ENCODE measurements around the gene HIF1AN. TPM values are rescaled to one million over a fixed set of nuclear protein-coding genes. Genes with fewer than 3 reads are reported as not detected.

The HIF1AN gene
- total RNA-seq, 1 donor from 2014 or later, result 49.6 TPM

DNA sequence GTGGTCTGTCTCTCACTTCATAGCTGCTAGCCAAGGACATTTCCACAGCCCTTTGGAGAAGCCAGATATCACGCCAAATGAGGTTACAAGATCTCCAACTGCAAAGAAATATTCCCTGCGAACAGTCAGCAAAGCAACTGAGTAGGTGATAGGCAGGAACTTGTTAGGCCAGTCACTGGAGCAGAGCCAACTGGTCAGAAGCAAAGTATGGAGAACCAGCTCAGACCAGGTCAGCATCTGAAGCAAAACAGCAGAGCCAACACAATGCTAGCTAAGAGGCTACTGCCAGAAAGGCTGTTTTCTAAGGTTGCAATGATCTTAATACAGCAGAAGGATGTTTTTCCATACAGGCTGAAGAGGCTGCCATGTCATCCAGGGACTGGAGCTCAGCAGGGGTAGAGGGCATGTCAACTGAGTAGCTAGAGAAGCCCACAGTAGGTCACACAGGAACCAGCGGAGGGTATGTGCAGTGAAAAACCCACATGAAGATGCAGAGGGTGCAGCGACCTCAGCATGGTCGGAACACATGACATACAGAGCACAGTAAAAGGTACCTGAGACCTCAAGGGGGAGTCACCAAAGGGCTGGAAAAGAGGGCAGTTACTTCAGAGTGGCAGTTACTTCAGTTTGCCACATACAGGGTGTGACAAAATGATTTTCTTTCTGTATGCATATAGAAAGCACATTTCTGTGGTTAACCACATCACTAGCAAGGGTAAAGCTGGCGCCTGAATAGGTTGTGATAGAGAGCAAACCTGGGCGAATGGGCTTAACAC is 25.0 kb upstream of the HIF1AN start:
- Mint-ChIP-seq H3K4me3 (ENCODE audit: unreplicated experiment) (no peak overlapping the region), H3K9me3 (ENCODE audit: unreplicated experiment) (no peaks in the 10 kb centered on the region), H3K4me1 (ENCODE audit: low read depth, unreplicated experiment) (peaks cover 5% of the 10 kb centered on the region), H3K27me3 (ENCODE audit: unreplicated experiment) (no peaks in the 10 kb centered on the region), H3K27ac (ENCODE audit: unreplicated experiment) (no peak overlapping the region), H3K36me3 (ENCODE audit: unreplicated experiment) (no peaks in the 10 kb centered on the region)
- TF ChIP-seq, protein P1, sequence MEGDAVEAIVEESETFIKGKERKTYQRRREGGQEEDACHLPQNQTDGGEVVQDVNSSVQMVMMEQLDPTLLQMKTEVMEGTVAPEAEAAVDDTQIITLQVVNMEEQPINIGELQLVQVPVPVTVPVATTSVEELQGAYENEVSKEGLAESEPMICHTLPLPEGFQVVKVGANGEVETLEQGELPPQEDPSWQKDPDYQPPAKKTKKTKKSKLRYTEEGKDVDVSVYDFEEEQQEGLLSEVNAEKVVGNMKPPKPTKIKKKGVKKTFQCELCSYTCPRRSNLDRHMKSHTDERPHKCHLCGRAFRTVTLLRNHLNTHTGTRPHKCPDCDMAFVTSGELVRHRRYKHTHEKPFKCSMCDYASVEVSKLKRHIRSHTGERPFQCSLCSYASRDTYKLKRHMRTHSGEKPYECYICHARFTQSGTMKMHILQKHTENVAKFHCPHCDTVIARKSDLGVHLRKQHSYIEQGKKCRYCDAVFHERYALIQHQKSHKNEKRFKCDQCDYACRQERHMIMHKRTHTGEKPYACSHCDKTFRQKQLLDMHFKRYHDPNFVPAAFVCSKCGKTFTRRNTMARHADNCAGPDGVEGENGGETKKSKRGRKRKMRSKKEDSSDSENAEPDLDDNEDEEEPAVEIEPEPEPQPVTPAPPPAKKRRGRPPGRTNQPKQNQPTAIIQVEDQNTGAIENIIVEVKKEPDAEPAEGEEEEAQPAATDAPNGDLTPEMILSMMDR (IDR thresholded peaks at IDR 0.05; ENCODE audit: partially characterized antibody, unreplicated experiment), result no peak
- no peak for DNase-seq

DNA sequence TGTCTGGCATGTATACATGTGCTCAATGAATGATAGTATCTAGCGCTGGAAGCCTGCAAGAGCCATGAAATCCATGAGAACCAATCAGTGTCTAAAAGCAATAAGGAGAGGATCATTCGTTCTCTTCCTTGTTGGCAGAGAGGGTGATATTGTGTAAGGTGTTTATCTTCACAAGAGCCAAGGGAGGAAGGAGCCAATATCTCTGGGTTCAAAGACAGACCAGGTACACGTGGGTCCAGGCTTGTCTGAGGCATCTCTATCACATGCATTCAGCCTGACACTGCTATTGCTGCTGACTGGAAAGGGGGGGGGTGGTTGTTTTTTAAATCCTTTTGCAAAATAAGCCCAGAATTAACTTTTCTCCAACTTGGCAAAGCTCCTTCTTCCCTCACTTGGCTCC is 20.1 kb upstream of the HIF1AN start:
- no peak overlapping the region for H3K27ac Mint-ChIP-seq (ENCODE audit: unreplicated experiment)
- TF ChIP-seq, protein P1 (IDR thresholded peaks at IDR 0.05; ENCODE audit: partially characterized antibody, unreplicated experiment), result no peak
- H3K4me1 Mint-ChIP-seq (ENCODE audit: low read depth, unreplicated experiment), result no peaks in the 10 kb centered on the region
- H3K36me3 Mint-ChIP-seq (ENCODE audit: unreplicated experiment), result no peaks in the 10 kb centered on the region
- DNase-seq, result no peak
- peaks cover 1% of the 10 kb centered on the region for H3K9me3 Mint-ChIP-seq (ENCODE audit: unreplicated experiment)
- H3K4me3 Mint-ChIP-seq (ENCODE audit: unreplicated experiment), result no peak overlapping the region
- peaks cover 2% of the 10 kb centered on the region for H3K27me3 Mint-ChIP-seq (ENCODE audit: unreplicated experiment)

DNA sequence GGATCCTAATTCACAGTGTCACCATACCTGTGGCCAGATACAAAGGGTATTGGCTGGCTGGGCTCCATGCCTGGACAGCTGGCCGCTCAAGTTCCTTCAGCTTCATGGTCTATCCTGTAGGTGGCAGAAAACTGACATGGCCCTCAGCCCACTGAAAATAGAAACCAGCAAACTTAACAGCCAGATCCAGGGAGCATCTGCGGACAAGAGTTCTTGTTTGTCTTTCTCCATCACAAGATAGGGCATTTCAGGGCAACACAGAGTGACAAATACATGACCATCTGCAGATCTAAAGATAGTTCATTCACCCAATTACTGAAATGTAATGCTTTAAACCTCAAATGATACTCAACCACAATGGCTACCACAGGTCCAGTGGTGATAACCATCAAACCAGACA is 18.9 kb upstream of the HIF1AN start:
- H3K9me3 Mint-ChIP-seq (ENCODE audit: unreplicated experiment), result peaks cover 1% of the 10 kb centered on the region
- H3K4me3 Mint-ChIP-seq (ENCODE audit: unreplicated experiment), result no peak overlapping the region
- H3K36me3 Mint-ChIP-seq (ENCODE audit: unreplicated experiment), result no peaks in the 10 kb centered on the region
- H3K27me3 Mint-ChIP-seq (ENCODE audit: unreplicated experiment), result peaks cover 2% of the 10 kb centered on the region
- DNase-seq, result no peak
- TF ChIP-seq, protein P1 (IDR thresholded peaks at IDR 0.05; ENCODE audit: partially characterized antibody, unreplicated experiment), result peak; percentile 23
- no peaks in the 10 kb centered on the region for H3K4me1 Mint-ChIP-seq (ENCODE audit: low read depth, unreplicated experiment)
- no peak overlapping the region for H3K27ac Mint-ChIP-seq (ENCODE audit: unreplicated experiment)

DNA sequence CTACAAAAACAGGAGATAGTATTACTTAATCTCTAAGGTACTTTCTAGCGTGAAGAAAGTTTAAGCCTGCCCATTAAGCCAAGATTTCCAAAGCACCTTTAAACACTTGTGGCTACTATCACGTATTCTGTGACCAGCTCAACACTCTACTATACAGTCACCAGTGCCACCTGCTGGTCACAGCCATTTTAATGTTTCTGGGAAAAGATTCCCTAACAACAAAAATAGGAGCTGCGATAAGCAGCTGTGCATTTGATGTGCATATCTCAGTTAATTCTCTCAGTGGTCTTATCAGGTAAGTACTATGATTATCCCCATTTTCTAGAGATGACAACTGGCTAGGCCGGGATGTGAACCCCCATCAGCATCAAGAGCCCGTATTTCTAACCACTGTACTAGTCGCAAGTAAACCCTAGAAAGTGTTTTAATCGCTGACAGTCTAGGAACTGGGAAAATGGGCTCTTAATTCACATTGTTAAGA is 16.9 kb upstream of the HIF1AN start:
- TF ChIP-seq, protein P1 (IDR thresholded peaks at IDR 0.05; ENCODE audit: partially characterized antibody, unreplicated experiment), result peak; percentile 71
- Mint-ChIP-seq H3K9me3 (ENCODE audit: unreplicated experiment) (peaks cover 1% of the 10 kb centered on the region), H3K27me3 (ENCODE audit: unreplicated experiment) (peaks cover 2% of the 10 kb centered on the region), H3K4me3 (ENCODE audit: unreplicated experiment) (peak overlapping the region; percentile 92), H3K27ac (ENCODE audit: unreplicated experiment) (no peak overlapping the region), H3K36me3 (ENCODE audit: unreplicated experiment) (no peaks in the 10 kb centered on the region), H3K4me1 (ENCODE audit: low read depth, unreplicated experiment) (no peaks in the 10 kb centered on the region)
- DNase-seq, result peak; percentile 75

DNA sequence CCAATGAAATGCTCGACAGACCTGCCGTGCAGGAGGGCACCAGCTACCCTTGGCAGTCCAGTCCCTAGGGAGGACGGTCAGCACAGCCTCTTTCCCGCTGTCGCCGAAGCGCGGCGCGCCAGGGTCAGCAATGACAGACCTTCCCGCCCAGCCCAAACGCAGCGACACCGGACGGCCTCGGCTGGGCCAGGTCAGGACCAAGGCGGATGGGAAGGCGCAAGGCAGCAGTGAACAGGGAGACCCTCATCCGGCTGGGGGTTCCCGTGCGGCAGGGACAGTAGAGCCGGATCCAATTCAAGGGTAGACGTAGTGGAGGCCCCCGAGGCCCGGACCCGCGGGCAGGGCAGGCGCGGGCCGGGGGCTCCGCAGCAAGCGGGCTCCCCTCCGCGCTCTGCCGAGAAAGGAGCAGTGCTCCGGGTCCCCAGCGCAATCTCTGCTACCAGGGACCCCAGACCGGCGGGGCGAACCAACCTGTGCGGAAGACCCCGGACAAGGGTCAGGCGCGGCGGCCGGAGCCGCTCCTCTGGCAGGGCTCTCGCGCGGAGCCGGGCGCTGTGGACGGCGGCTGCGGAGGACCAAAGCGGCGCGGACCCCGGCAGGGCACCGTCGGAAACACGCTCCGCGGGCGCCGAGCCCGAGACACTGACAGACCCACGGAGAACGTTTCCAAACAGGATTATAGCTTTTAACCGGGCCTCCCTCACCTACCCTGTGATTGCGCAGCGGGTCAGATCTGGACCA is 16.3 kb upstream of the HIF1AN start, which contains the start of gene SEC31B:
Gene SEC31B, minus strand, starts transcription at position 551 of the 741 bp plus-strand sequence. CDS start 2,909 bp downstream, outside the sequence.
- Mint-ChIP-seq H3K4me3 (ENCODE audit: unreplicated experiment) (peak within 1 kb of the TSS; percentile 92), H3K4me1 (ENCODE audit: low read depth, unreplicated experiment) (no peaks in the 10 kb centered on the region), H3K27me3 (ENCODE audit: unreplicated experiment) (peaks cover 4% of the 10 kb centered on the region), H3K27ac (ENCODE audit: unreplicated experiment) (no peak within 1 kb of the TSS), H3K9me3 (ENCODE audit: unreplicated experiment) (peaks cover 1% of the 10 kb centered on the region), H3K36me3 (ENCODE audit: unreplicated experiment) (no peaks in the 10 kb centered on the region)
- peak; percentile 79 for DNase-seq
- TF ChIP-seq, protein P1 (IDR thresholded peaks at IDR 0.05; ENCODE audit: partially characterized antibody, unreplicated experiment), result no peak
